Lower lobe of right lung (tissue), 2 donors: ENCODE measurements around the gene HOOK1. TPM values are rescaled to one million over a fixed set of nuclear protein-coding genes. Genes with fewer than 3 reads are reported as not detected.
"Not testable (repeated sequence)": the region's sequence is repeated elsewhere in the genome, so short reads cannot be mapped to it uniquely, and the experiment has no call there.

Source experiments
- ATAC-seq, 2 donors: fragments of 200-7000 bp; cut with Tn5 transposase; one replicate each; pipeline ENCODE4 v1.9.1; 2020 to 2022; ENCODE audit warnings: mild to moderate bottlenecking in 2 of 2, moderate library complexity in 2 of 2
- DNase-seq: peaks from one replicate; pipeline ENCODE4 v3.0.0-alpha.2; 2020
- H3K27ac ChIP-seq: fragments of 200-600 bp; one replicate; pipeline ENCODE4 v1.8.0; 2022
- H3K27me3 ChIP-seq: fragments of 200-600 bp; one replicate; pipeline ENCODE4 v1.8.0; 2022; ENCODE audit warnings: low read depth
- H3K36me3 ChIP-seq: fragments of 200-600 bp; one replicate; pipeline ENCODE4 v1.8.0; 2022; ENCODE audit warnings: mild to moderate bottlenecking
- H3K4me1 ChIP-seq: fragments of 200-600 bp; one replicate; pipeline ENCODE4 v1.8.0; 2022
- H3K4me3 ChIP-seq: fragments of 200-600 bp; one replicate; pipeline ENCODE4 v1.8.0; 2022; ENCODE audit warnings: mild to moderate bottlenecking
- H3K9me3 ChIP-seq: fragments of 200-600 bp; one replicate; pipeline ENCODE4 v1.8.0; 2022
- CTCF ChIP-seq: fragments of 200-600 bp; IDR thresholded peaks from one replicate; pipeline ENCODE4 v1.8.0; 2022; ENCODE audit warnings: antibody characterized with exemption, mild to moderate bottlenecking
- intact Hi-C: fragments of 100-400 bp; cut with DNase I; formaldehyde crosslinking; loops from one replicate; pipeline ENCODE4 v1.11.0; 2022
- total RNA-seq: library from RNA; stranded (reverse); fragmentation: NEBNext Ultra II Directional; extraction: Animal tissue kit (Norgen Biotek cat#: 25700); gene quantifications from one replicate; pipeline ENCODE4 v1.2.1, GENCODE V29; 2021
- donor health status: DM: no; HTN: yes; CAD: no; lungs with severe emphysema.

HOOK1 gene
- total RNA-seq, 1 donor from 2014 or later, result 14.7 TPM

- no peak for ATAC-seq
- intact Hi-C loops, result no loop called here
- no peak for TF ChIP-seq CTCF
- Histone ChIP-seq H3K27me3 (no peaks in the 10 kb centered on the region), H3K4me3 (no peak overlapping the region), H3K36me3 (no peaks in the 10 kb centered on the region), H3K9me3 (no peaks in the 10 kb centered on the region), H3K27ac (no peak overlapping the region), H3K4me1 (no peaks in the 10 kb centered on the region)
- no peak for DNase-seq
Observed at GRCh38 chr1:59906931-59907330, 92.2 kb downstream of the HOOK1 start.

GRCh38 chr1:59908084-59908483 lies 93.3 kb downstream of the HOOK1 start:
- ATAC-seq, result no peak
- no peaks in the 10 kb centered on the region for H3K27me3 ChIP-seq
- no peak overlapping the region for H3K4me3 ChIP-seq
- TF ChIP-seq CTCF, result no peak
- H3K27ac ChIP-seq, result no peak overlapping the region
- no peaks in the 10 kb centered on the region for H3K36me3 ChIP-seq
- H3K9me3 ChIP-seq, result no peaks in the 10 kb centered on the region
- H3K4me1 ChIP-seq, result no peaks in the 10 kb centered on the region
- intact Hi-C loops, result no loop called here
- no peak for DNase-seq

- Histone ChIP-seq H3K27me3 (no peaks in the 10 kb centered on the region), H3K9me3 (no peaks in the 10 kb centered on the region), H3K36me3 (no peaks in the 10 kb centered on the region), H3K4me3 (no peak overlapping the region), H3K4me1 (no peaks in the 10 kb centered on the region), H3K27ac (no peak overlapping the region)
- intact Hi-C loops, result no loop called here
- no peak for DNase-seq
- no peak for TF ChIP-seq CTCF
- no peak for ATAC-seq
Observed at GRCh38 chr1:59908682-59909081, 93.9 kb downstream of the HOOK1 start.

GRCh38 chr1:59914791-59915286 lies 100.1 kb downstream of the HOOK1 start:
- ATAC-seq, DNase-seq, H3K27ac ChIP-seq, H3K4me1 ChIP-seq, H3K27me3 ChIP-seq, intact Hi-C loops, H3K36me3 ChIP-seq, H3K9me3 ChIP-seq, H3K4me3 ChIP-seq: not testable (repeated sequence)

- no peak for TF ChIP-seq CTCF
- H3K4me3 ChIP-seq, result no peak overlapping the region
- ATAC-seq, result no peak
- no peaks in the 10 kb centered on the region for H3K4me1 ChIP-seq
- H3K27ac ChIP-seq, result no peak overlapping the region
- H3K27me3 ChIP-seq, result no peaks in the 10 kb centered on the region
- H3K36me3 ChIP-seq, result no peaks in the 10 kb centered on the region
- no peaks in the 10 kb centered on the region for H3K9me3 ChIP-seq
- intact Hi-C loops, result no loop called here
- DNase-seq, result no peak
Observed at GRCh38 chr1:59915516-59915915, 100.8 kb downstream of the HOOK1 start.

GRCh38 chr1:59917026-59917784 lies 102.5 kb downstream of the HOOK1 start:
- Histone ChIP-seq H3K4me3 (no peak overlapping the region), H3K36me3 (no peaks in the 10 kb centered on the region), H3K27ac (no peak overlapping the region), H3K9me3 (no peaks in the 10 kb centered on the region), H3K27me3 (no peaks in the 10 kb centered on the region), H3K4me1 (no peaks in the 10 kb centered on the region)
- TF ChIP-seq CTCF, result no peak
- no peak for DNase-seq
- no peak for ATAC-seq
- intact Hi-C loops, result no loop called here
